CD4-positive, CD25-positive, alpha-beta regulatory T cell (primary cell): ENCODE measurements around the gene NBAS. TPM values are rescaled to one million over a fixed set of nuclear protein-coding genes. Genes with fewer than 3 reads are reported as not detected.

Experiments
- ATAC-seq, 2 donors: fragments of 150-1000 bp; cut with Tn5 transposase; one replicate each; pipeline ENCODE4 v1.10.0; 2021; ENCODE audit warnings: low read depth in 2 of 2, moderate number of reproducible peaks in 2 of 2, moderate library complexity in 1 of 2
- DNase-seq, 3 donors: peaks; one replicate each; pipeline versions ENCODE4 v3.0.0 to v3.0.0-alpha.2; 2012 to 2022; ENCODE audit warnings: mixed read lengths in 1 of 3
- H3K27ac ChIP-seq: one replicate; pipeline ENCODE4 v1.7.0; 2013; ENCODE audit warnings: mild to moderate bottlenecking, low read length; ENCODE audit not compliant: insufficient read depth, poor library complexity, severe bottlenecking
- H3K27me3 ChIP-seq: one replicate; pipeline ENCODE4 v1.7.0; 2013; ENCODE audit warnings: low read length; ENCODE audit not compliant: control insufficient read depth, insufficient read depth
- H3K36me3 ChIP-seq: one replicate; pipeline ENCODE4 v1.7.0; 2013; ENCODE audit warnings: mild to moderate bottlenecking, low read length, moderate library complexity; ENCODE audit not compliant: control insufficient read depth, insufficient read depth
- H3K4me1 ChIP-seq: 2 replicates; pipeline ENCODE4 v1.7.0; 2013; ENCODE audit warnings: mild to moderate bottlenecking, low read length; ENCODE audit not compliant: insufficient read depth, control insufficient read depth, poor library complexity, severe bottlenecking
- H3K4me3 ChIP-seq: one replicate; pipeline ENCODE4 v1.7.0; 2013; ENCODE audit warnings: low read depth, mild to moderate bottlenecking, low read length, moderate library complexity
- H3K9me3 ChIP-seq, 2 experiments: 1 replicate in 1 of 2; 2 replicates in 1 of 2; pipeline ENCODE4 v1.7.0; 2013; ENCODE audit warnings: low read length in 2 of 2, mild to moderate bottlenecking in 1 of 2, moderate library complexity in 1 of 2; ENCODE audit not compliant: control insufficient read depth in 2 of 2
- H3K27ac Mint-ChIP-seq, 3 donors: one replicate each; pipeline ENCODE4 v1.8.0; 2020 to 2022; ENCODE audit warnings: mild to moderate bottlenecking in 3 of 3, mixed read lengths in 3 of 3, moderate library complexity in 2 of 3
- H3K27me3 Mint-ChIP-seq: one replicate; pipeline ENCODE4 v1.8.0; 2022; ENCODE audit warnings: mild to moderate bottlenecking, mixed read lengths
- H3K36me3 Mint-ChIP-seq: one replicate; pipeline ENCODE4 v1.8.0; 2020; ENCODE audit warnings: mixed read lengths
- H3K4me1 Mint-ChIP-seq, 4 donors: one replicate each; pipeline ENCODE4 v1.8.0; 2020 to 2022; ENCODE audit warnings: mixed read lengths in 4 of 4, mild to moderate bottlenecking in 1 of 4
- H3K4me3 Mint-ChIP-seq, 4 donors: one replicate each; pipeline ENCODE4 v1.8.0; 2020 to 2022; ENCODE audit warnings: mild to moderate bottlenecking in 4 of 4, mixed read lengths in 4 of 4, moderate library complexity in 3 of 4
- H3K9me3 Mint-ChIP-seq, 7 donors: one replicate each; pipeline ENCODE4 v1.8.0; 2020 to 2022; ENCODE audit warnings: mixed read lengths in 7 of 7, mild to moderate bottlenecking in 3 of 7, moderate library complexity in 2 of 7
- polyA plus RNA-seq, 4 donors: library from polyadenylated mRNA; unstranded; fragments of 300-500 nt; fragmentation: Illumina TruSeq; gene quantifications; one replicate each; pipeline ENCODE4 v1.2.3, GENCODE V29; 2021
- total RNA-seq: library from RNA; stranded (reverse); gene quantifications from one replicate; pipeline ENCODE4 v1.2.3, GENCODE V29; 2022

The NBAS gene
- total and polyA plus RNA-seq, 5 donors from 2014 or later = 18.5 to 31.9 (median 19.5) TPM

GRCh38 chr2:15352363-15352762 is 208.8 kb downstream of the NBAS start:
- no peak overlapping the region for H3K4me3 Mint-ChIP-seq
- peaks cover 73% of the 10 kb centered on the region for H3K36me3 Mint-ChIP-seq
- Histone ChIP-seq H3K9me3 (no peaks in the 10 kb centered on the region), H3K36me3 (peaks cover 44% of the 10 kb centered on the region), H3K27ac (no peak overlapping the region), H3K4me1 (no peaks in the 10 kb centered on the region), H3K27me3 (no peaks in the 10 kb centered on the region), H3K4me3 (no peak overlapping the region)
- no peaks in the 10 kb centered on the region for H3K4me1 Mint-ChIP-seq
- no peak for ATAC-seq
- no peak for DNase-seq
- H3K27me3 Mint-ChIP-seq = no peaks in the 10 kb centered on the region
- no peak overlapping the region for H3K27ac Mint-ChIP-seq
- peaks cover 0 to 3% (median 0%) of the 10 kb centered on the region in 7 donors for H3K9me3 Mint-ChIP-seq

DNA sequence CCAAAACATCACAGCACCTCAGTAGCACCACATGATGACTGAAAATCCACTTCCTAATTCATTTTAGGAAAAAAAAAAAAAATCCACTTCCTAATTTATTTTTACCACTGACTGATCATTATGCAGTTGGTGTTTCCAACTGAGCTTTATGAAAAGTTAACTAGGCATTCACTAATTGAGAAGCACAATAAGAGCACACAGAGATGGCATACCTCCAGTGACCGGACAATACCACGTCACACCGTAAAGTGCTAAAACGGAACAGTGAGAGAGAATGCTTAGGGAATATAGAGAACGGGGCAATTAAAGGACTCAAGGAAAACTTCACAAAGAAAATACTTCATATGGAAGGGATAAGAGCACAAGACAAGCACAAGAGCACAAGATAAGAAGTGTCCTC is 212.5 kb downstream of the NBAS start:
- Mint-ChIP-seq H3K27ac (no peak overlapping the region), H3K9me3 (peaks cover 0 to 4% (median 0%) of the 10 kb centered on the region in 7 donors), H3K4me3 (no peak overlapping the region), H3K27me3 (no peaks in the 10 kb centered on the region), H3K36me3 (peaks cover 74% of the 10 kb centered on the region), H3K4me1 (peaks cover 0 to 5% (median under 1%) of the 10 kb centered on the region in 4 donors)
- H3K9me3 ChIP-seq = no peaks in the 10 kb centered on the region
- H3K4me1 ChIP-seq = no peaks in the 10 kb centered on the region
- H3K27ac ChIP-seq = no peak overlapping the region
- peaks cover 28% of the 10 kb centered on the region for H3K36me3 ChIP-seq
- DNase-seq (no peak), ATAC-seq (no peak)
- no peaks in the 10 kb centered on the region for H3K27me3 ChIP-seq
- no peak overlapping the region for H3K4me3 ChIP-seq

- Histone ChIP-seq H3K4me1 (no peaks in the 10 kb centered on the region), H3K9me3 (no peaks in the 10 kb centered on the region), H3K36me3 (peaks cover 24% of the 10 kb centered on the region), H3K27me3 (no peaks in the 10 kb centered on the region), H3K4me3 (no peak overlapping the region), H3K27ac (no peak overlapping the region)
- Mint-ChIP-seq H3K36me3 (peaks cover 71% of the 10 kb centered on the region), H3K4me3 (no peak overlapping the region), H3K27me3 (no peaks in the 10 kb centered on the region), H3K9me3 (peaks cover 0 to 4% (median 0%) of the 10 kb centered on the region in 7 donors), H3K4me1 (peaks cover 0 to 5% (median under 1%) of the 10 kb centered on the region in 4 donors), H3K27ac (no peak overlapping the region)
- DNase-seq (no peak), ATAC-seq (no peak)
These were observed 213.1 kb downstream of the NBAS start for GRCh38 chr2:15348045-15348444.

- H3K4me1 Mint-ChIP-seq = peaks cover 0 to 5% (median under 1%) of the 10 kb centered on the region in 4 donors
- no peak overlapping the region for H3K27ac ChIP-seq
- no peak for DNase-seq
- no peak overlapping the region for H3K4me3 ChIP-seq
- no peak overlapping the region for H3K27ac Mint-ChIP-seq
- H3K9me3 ChIP-seq = no peaks in the 10 kb centered on the region
- H3K36me3 Mint-ChIP-seq = peaks cover 60% of the 10 kb centered on the region
- H3K27me3 ChIP-seq = no peaks in the 10 kb centered on the region
- H3K4me3 Mint-ChIP-seq = no peak overlapping the region
- no peaks in the 10 kb centered on the region for H3K4me1 ChIP-seq
- H3K9me3 Mint-ChIP-seq = peaks cover 0 to 4% (median 2%) of the 10 kb centered on the region in 7 donors
- no peak for ATAC-seq
- no peaks in the 10 kb centered on the region for H3K27me3 Mint-ChIP-seq
- peaks cover 15% of the 10 kb centered on the region for H3K36me3 ChIP-seq
These were observed 214.5 kb downstream of the NBAS start for GRCh38 chr2:15346624-15347023.

GRCh38 chr2:15337996-15338666 is 223.0 kb downstream of the NBAS start:
- Histone ChIP-seq H3K9me3 (no peaks in the 10 kb centered on the region), H3K4me3 (no peak overlapping the region), H3K36me3 (peaks cover 7% of the 10 kb centered on the region), H3K27me3 (no peaks in the 10 kb centered on the region), H3K4me1 (no peaks in the 10 kb centered on the region), H3K27ac (no peak overlapping the region)
- Mint-ChIP-seq H3K36me3 (peaks cover 44% of the 10 kb centered on the region), H3K9me3 (peaks cover 0 to 2% (median 0%) of the 10 kb centered on the region in 7 donors), H3K4me3 (no peak overlapping the region), H3K4me1 (peaks cover 0 to 5% (median 2%) of the 10 kb centered on the region in 4 donors), H3K27ac (no peak overlapping the region), H3K27me3 (no peaks in the 10 kb centered on the region)
- ATAC-seq = no peak
- DNase-seq = no peak

- peaks cover 9% of the 10 kb centered on the region for H3K36me3 ChIP-seq
- no peaks in the 10 kb centered on the region for H3K9me3 Mint-ChIP-seq
- H3K27ac Mint-ChIP-seq = no peak overlapping the region
- H3K27me3 ChIP-seq = no peaks in the 10 kb centered on the region
- H3K27me3 Mint-ChIP-seq = no peaks in the 10 kb centered on the region
- ATAC-seq (no peak), DNase-seq (no peak)
- H3K27ac ChIP-seq = no peak overlapping the region
- peaks cover 32% of the 10 kb centered on the region for H3K36me3 Mint-ChIP-seq
- H3K4me1 ChIP-seq = no peaks in the 10 kb centered on the region
- no peaks in the 10 kb centered on the region for H3K9me3 ChIP-seq
- H3K4me3 ChIP-seq = no peak overlapping the region
- H3K4me1 Mint-ChIP-seq = peaks cover 0 to 5% (median 2%) of the 10 kb centered on the region in 4 donors
- no peak overlapping the region for H3K4me3 Mint-ChIP-seq
These were observed 226.3 kb downstream of the NBAS start for GRCh38 chr2:15334644-15335326.

DNA sequence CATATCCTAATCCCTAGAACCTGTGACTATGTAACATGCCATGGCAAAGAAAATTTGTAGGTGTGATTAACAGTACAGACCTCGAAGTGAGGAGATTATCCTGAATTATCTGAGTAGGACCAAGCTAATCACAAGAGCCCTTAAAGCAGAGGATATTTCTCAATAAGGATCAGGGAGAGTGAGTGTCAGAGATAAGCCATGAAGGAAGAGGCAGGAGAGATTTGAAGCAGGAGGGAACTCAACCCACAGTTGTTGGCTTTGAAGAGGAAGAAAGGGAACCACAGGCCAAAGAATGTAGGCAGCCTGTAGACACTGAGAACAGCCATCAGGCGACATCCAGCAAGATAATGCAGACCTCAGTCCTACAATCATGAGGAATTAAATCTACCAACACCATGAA is 229.3 kb downstream of the NBAS start:
- peaks cover 0 to 4% (median 0%) of the 10 kb centered on the region in 4 donors for H3K4me1 Mint-ChIP-seq
- H3K27ac Mint-ChIP-seq = no peak overlapping the region
- Histone ChIP-seq H3K27ac (no peak overlapping the region), H3K4me1 (no peaks in the 10 kb centered on the region), H3K36me3 (peaks cover 37% of the 10 kb centered on the region), H3K4me3 (no peak overlapping the region), H3K9me3 (no peaks in the 10 kb centered on the region), H3K27me3 (no peaks in the 10 kb centered on the region)
- DNase-seq = no peak
- peaks cover 21% of the 10 kb centered on the region for H3K36me3 Mint-ChIP-seq
- no peaks in the 10 kb centered on the region for H3K9me3 Mint-ChIP-seq
- no peaks in the 10 kb centered on the region for H3K27me3 Mint-ChIP-seq
- ATAC-seq = no peak
- no peak overlapping the region for H3K4me3 Mint-ChIP-seq
